Stimulated activated CD8-positive, alpha-beta memory T cell treated with anti-CD3 and anti-CD28 coated beads, Interleukin-15, amount 100 ng/mL, for 4 hours (primary cell): ENCODE results near the gene CRYGN.

Source experiments
- DNase-seq, 2 donors: peaks; one replicate each; pipeline ENCODE4 v3.0.0-alpha.2; 2020; ENCODE audit warnings: low read depth in 2 of 2

Gene CRYGN

GRCh38 chr7:151439855-151440798 lies at the start of gene CRYGN:
Gene CRYGN, minus strand, starts transcription at chr7:151440141. Its CDS starts 224 bp downstream, at chr7:151439917.
- no peak for DNase-seq

GRCh38 chr7:151489498-151489897 lies 49.6 kb upstream of the CRYGN start:
- DNase-seq: no peak

GRCh38 chr7:151488096-151488495 lies 48.2 kb upstream of the CRYGN start:
- DNase-seq: no peak

DNA sequence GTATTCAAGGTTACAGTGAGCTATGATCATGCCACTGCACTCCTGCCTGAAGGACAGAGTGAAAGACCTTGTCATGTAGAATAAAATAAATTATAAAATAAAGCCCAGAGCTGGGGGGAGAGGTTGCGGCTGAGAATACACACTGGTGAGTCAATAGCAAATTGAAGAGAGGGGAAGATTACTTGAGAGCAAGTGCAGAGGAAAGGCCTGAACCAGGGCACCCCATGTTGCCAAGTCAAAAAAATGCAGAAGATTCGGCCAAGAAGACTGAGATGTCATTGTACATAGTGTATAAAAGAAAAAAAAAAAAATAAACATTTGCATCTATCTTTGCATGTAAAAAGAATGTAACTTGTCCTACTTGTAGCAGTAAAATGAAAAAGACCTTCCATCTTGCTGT lies 47.3 kb upstream of the CRYGN start:
- no peak for DNase-seq

GRCh38 chr7:151486074-151486473 lies 46.1 kb upstream of the CRYGN start:
- DNase-seq: no peak

DNA sequence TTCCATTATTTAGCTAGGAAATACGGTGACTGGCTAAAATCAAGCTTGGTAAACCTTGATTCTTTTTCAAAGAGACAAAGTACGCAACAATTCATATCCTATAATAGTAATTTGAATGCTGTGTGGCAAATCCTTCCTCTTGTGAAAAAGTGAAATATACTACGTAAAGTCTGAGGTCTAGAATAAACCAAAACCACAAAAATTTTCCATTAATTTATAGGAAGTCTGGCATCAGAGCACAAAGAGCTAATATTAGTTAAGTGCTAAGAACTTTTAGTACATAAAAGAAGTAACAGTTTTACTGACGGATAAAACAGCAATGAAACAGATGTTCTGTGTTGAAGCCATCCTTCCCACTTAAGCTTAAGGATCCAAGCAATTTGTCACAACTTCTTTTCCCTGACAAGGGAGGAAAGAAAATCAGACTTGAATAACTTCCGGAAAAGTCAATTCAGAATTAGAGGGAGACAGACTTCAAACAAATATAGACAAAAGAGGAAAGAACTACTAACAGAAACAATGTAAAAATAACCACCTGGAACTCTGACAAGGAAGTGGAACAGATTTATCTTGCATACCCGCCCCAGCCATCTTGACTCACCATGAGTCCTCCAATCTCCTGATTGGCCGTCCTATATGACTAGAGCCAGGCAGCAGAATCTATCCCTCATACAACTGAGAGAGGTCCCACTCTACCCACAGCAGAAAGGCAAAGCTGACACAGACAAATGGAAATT lies 45.2 kb upstream of the CRYGN start:
- DNase-seq: no peak

DNA sequence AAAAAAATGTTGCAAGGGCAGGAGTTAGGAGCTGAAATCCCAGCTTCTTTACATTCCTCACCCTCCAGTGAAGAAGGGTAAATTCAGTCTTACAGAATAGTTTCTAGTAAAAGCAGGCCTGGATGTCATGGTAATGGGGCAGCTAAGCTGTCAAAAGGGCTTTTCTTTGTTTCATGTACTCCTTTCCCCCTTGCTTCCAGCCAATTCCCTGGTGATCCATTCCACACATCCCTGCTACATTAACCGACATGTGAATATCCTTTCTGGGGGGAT lies 43.7 kb upstream of the CRYGN start:
- DNase-seq: no peak

DNA sequence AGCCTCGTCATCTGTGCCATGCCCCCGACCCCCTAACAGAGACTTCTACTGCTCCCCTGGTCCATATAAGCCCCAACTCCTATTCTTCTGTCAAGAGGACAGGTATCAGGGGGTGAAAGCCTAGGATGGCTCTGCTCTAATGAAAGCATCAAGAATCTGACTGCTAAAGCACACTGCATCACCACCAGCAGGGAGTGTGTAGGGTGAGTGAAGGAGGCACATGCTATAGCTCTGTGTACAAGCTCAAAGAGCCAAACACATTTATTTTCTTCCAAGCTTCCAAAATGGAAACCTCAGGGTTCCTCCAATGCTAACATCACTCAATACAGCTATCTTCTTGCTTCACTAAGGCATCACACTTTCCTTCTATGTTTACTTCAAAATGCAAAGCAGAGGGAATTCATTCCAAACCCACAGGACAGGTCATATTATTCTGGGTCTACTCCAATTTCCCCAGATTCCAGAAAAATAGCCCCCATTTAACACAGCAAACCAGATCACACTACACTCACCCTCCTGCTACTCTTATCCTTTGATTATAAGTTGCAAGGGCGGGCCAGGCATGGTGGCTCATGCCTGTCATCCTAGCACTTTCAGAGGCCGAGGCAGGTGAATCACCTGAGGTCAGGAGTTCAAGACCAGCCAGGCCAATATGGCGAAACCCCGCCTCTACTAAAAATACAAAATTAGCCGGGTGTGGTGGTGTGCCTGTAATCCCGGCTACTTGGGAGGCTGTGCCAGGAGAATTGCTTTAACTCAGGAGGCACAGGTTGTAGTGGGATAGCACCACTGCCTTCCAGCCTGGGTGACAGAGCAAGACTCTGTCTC lies 43.2 kb upstream of the CRYGN start:
- no peak for DNase-seq

GRCh38 chr7:151481650-151482505 lies 41.9 kb upstream of the CRYGN start:
- no peak for DNase-seq

DNA sequence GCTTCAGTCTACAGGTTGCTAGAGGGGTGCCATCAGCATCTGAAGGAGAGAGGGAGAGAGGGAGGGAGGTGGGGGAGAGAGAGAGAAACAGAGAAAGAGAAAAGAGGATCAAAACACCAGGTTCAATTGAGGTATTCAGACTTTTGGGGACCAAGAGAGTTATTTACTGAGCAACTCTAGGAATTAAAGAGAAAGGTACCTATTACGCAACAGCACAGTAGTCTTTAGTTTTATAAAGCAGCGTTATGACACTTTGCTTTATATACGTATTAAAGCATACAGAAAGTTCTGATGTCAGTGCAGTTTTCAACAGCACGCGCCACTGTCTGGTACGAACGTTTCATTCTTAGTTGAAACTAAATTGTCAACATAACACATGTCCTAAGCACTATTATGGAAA lies 37.9 kb upstream of the CRYGN start:
- DNase-seq: no peak

DNA sequence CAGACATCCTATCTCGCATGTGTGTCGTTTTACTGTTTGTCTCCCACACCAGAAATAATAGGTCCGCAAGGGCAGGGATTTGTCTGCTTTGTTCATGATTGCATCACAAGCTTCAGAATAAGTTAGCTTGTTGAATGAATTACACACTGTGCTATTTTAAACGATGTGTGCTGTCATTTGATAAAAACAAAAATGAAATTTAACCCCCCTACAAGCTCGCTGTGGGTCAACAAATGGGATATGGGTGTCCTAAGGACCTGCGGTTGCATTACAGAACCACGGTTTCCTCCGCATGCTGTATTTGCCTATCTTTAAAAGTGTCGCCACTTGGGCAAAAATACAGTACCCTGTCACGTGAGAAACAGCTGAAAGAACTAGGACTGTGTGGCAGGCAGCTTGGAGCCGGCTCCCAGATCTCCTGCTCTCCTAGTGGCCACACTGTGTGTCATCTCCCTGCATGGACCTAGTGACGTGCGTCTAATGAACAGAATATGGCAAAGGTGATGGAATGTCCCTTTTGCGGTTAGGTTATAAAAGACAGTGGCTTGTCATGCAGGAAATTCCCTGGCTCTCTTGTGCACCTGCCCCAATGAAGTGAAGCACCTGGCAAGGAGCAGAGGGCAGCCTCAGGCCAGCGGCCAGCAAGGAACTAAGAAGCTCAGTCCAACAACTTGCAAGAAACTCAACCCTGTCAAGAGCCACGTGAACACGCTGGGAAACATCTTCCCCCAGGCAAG lies 32.9 kb upstream of the CRYGN start:
- no peak for DNase-seq

- DNase-seq: no peak
These were observed 30.8 kb upstream of the CRYGN start for GRCh38 chr7:151470711-151471110.

GRCh38 chr7:151469281-151469680 lies 29.3 kb upstream of the CRYGN start:
- DNase-seq: no peak

DNA sequence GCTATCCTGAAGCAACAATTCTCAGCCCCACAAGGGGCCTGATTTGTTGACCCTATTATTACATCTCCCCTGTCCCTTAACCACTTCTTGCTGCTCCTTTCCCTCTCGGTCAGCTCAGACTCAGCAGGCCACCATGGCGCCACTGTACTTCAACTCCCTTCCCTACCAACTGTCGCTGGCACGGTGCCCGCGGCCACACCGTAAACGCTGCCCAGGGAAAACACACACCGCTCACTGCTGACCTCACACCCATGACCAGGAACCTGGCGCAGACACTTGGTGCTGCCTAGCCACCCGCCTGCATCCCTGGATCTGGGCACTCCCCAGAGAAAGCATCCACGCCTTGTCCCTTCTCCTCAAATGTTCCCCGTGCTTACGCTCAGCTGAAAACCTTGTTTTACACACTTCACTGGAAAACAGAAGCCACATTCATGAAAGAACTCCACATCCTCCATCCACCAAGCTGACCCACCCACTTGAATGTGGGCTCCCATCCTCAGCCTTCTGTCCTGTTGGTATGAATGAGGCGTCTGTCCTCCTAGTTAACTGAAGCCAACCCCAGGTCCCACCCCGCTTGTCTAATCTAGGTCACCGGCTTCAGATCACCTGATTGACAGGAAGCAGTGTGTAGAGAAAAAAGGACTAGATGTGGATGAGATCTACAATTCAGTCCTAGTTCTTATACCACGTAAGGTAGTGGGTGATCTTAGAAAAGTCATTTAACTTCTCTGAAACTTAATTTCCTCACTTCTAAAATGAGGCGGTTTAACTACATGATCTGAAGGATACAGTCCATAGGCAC lies 28.5 kb upstream of the CRYGN start:
- no peak for DNase-seq

GRCh38 chr7:151465169-151465568 lies 25.2 kb upstream of the CRYGN start:
- no peak for DNase-seq

- DNase-seq: no peak
These were observed 22.4 kb upstream of the CRYGN start for GRCh38 chr7:151462306-151462779.

GRCh38 chr7:151461942-151462230 lies 21.9 kb upstream of the CRYGN start:
- DNase-seq: no peak

GRCh38 chr7:151461096-151461941 lies 21.4 kb upstream of the CRYGN start:
- no peak for DNase-seq

DNA sequence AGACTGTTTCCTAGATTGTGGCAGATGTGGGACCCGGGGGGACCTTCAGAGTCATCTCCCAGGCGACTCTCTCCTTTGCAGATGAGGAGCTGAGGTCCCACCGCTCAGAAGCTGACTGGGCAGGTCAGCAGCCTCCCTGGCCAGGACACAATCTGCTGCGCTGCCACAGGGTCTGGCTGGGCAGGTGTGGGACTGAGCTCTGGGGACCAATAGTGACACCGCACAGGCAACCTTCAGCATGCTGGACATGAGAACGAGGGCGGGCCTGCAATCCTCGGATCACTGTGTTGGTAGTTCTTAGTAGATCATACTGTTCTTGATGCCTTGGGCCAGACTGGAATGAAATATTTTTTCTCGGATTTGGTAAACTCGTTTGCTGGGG lies 20.5 kb upstream of the CRYGN start:
- no peak for DNase-seq
